GM12873 (cell line): ENCODE measurements around the gene GTF2H2.
"Not testable (repeated sequence)": the region's sequence is repeated elsewhere in the genome, so short reads cannot be mapped to it uniquely, and the experiment has no call there.

Source experiments
- TF ChIP-seq, protein P1 (sequence below): IDR thresholded peaks from 2 replicates; pipeline ENCODE4 v1.5.1; 2012; ENCODE audit warnings: low read depth, mild to moderate bottlenecking, moderate library complexity, low read length, control low read depth; ENCODE audit not compliant: insufficient read depth; ENCODE audit errors: missing control alignments

The GTF2H2 gene

DNA sequence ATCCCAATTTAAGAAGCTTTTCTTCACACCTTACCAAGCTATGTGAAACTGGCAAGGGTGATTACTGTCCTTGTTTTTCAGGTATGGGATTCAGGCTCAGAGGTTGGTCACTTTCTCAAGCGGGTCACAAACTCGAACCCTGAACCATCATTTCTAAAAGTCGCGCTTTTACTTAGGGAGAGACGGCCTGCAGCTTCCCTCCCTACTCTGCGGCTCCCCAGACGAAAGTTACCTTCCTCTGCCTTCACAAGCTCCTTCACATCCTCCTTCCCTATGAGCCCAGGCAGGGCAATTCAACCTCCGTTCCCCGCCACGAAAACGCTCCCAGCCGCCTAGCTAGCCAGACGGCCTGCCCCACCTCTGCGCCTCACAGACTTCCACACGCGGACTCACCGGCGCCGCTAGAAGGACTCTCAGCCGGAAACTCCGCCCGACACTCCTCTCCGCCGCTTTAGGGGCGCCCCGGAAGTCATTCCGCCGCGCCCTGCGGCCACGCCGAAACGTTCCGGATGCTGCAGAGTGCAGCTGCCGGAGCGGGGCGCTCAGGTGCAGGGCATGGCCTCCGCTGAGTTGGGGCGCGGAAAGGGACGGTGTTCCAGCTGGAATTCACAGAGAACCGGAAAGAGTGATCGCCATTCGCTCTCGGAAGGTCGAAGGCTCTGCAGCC lies at the start of gene GTF2H2:
Gene GTF2H2 (minus strand): TSS at position 415 of the 667 bp plus-strand sequence. CDS start 4,913 bp downstream, outside the sequence.
- TF ChIP-seq, protein P1, sequence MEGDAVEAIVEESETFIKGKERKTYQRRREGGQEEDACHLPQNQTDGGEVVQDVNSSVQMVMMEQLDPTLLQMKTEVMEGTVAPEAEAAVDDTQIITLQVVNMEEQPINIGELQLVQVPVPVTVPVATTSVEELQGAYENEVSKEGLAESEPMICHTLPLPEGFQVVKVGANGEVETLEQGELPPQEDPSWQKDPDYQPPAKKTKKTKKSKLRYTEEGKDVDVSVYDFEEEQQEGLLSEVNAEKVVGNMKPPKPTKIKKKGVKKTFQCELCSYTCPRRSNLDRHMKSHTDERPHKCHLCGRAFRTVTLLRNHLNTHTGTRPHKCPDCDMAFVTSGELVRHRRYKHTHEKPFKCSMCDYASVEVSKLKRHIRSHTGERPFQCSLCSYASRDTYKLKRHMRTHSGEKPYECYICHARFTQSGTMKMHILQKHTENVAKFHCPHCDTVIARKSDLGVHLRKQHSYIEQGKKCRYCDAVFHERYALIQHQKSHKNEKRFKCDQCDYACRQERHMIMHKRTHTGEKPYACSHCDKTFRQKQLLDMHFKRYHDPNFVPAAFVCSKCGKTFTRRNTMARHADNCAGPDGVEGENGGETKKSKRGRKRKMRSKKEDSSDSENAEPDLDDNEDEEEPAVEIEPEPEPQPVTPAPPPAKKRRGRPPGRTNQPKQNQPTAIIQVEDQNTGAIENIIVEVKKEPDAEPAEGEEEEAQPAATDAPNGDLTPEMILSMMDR = not testable (repeated sequence)

DNA sequence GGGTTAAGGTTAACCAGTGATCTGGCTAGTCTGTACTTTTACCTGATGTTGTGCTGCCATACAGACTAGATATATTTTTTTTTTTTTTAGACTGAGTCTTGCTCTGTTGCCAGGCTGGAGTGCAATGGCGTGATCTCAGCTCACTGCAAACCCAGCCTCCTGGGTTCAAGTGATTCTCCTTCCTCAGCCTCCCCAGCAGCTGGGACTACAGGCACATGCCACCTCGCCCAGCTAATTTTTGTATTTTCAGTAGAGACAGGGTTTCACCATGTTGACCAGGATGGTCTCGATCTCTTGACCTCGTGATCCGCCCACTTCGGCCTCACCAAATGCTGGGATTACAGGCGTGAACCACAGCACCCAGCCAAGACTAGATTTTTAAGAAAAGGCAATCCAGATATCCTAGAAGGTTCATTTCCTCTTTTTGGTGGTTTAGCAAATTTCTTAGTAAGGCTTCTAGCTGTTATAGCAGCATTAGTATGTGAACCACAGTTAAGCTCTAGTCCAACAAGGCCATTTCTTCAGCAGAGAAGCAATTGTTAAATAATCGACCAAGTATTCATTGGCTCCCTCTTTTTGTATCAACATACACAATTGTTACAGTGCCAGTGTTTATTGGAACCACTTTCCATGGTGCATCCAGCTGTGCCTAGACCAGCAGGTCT lies 42.1 kb downstream of the GTF2H2 start, which contains the start of gene NAIP:
Gene NAIP (minus strand): TSS at position 51 of the 665 bp plus-strand sequence. CDS start 12,424 bp downstream, outside the sequence.
- TF ChIP-seq, protein P1 = not testable (repeated sequence)

DNA sequence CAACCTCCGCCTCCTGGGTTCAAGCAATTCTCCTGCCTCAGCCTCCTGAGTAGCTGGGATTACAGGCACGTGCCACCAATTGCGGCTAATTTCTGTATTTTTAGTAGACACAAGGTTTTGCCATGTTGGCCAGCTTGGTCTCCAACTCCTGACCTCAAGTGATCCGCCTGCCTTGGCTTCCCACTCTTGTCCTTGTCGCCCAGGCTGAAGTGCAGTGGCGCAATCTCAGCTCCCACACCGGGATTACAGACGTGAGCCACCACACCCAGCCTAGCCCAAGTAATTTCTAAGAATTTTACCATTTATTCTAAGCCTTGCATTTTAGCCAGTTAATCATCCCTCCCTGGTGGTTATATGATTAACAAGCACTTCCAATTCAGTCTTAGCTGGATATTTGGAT lies 53.3 kb downstream of the GTF2H2 start:
- TF ChIP-seq, protein P1 = no peak

DNA sequence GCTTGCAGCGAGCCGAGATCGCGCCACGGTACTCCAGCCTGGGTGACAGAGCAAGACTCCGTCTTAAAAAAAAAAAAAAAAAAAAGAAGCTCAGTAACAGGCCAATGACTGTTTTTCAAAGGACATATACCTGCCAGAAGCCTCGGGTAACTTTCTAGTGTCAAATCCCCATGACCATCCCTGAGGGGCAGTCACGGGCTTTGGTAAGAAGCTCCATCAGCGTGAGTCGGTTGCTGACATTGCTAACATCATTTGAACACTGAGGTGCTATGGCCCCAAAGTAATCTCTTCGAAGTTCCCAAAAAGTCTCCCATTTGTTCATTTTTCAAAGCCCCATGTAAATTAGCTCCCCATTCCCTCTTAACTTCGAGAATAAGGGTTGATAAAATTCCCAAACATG lies 53.9 kb downstream of the GTF2H2 start:
- TF ChIP-seq, protein P1 = no peak

DNA sequence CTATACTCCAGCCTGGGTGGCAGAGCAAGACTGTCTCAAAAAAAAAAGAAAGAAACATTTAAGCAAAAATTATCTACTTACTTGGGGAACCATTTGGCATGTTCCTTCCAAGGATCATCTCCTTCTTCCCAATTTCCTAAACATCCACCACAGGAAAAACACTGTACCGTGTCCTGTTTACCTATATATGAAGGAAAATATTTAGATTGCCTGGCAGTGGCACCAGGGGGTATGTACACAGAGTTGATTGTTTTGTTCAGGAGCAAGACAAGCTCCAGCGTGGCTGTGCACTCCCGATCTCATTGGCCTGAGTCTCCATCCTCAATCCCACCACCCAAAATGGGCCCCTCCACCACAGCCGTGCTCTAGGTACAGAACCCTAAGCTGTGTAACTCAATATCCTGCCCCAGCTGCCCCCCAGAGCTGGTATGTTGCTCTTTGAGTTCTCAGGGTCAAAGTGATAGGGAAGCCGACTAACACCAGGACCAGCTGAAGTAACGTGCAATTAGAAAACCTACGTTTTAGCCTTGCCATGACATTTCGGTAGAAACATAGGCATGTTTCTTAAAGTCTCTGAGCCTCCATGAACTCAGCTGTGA lies 56.2 kb downstream of the GTF2H2 start:
- TF ChIP-seq, protein P1 = no peak
